Activated T-cell treated with anti-CD3 and anti-CD28 coated beads, Interleukin-2, amount 50 U/mL, for 24 hours (primary cell): ENCODE measurements around the gene GPS1.
A peak's percentile ranks its signal among the peaks of the same experiment; 100 is the strongest.
"Not testable (repeated sequence)": the region's sequence is repeated elsewhere in the genome, so short reads cannot be mapped to it uniquely, and the experiment has no call there.

Experiments used
- DNase-seq: peaks from one replicate; pipeline ENCODE4 v3.0.0-alpha.2; 2020
- H3K27ac Mint-ChIP-seq: 2 replicates; pipeline ENCODE4 v1.8.0; 2020; ENCODE audit warnings: mild to moderate bottlenecking, mixed read lengths
- H3K27me3 Mint-ChIP-seq: 2 replicates; pipeline ENCODE4 v1.8.0; 2020; ENCODE audit warnings: mixed read lengths
- H3K36me3 Mint-ChIP-seq: 2 replicates; pipeline ENCODE4 v1.8.0; 2020; ENCODE audit warnings: low read depth, mixed read lengths
- H3K4me1 Mint-ChIP-seq: 2 replicates; pipeline ENCODE4 v1.8.0; 2020; ENCODE audit warnings: low read depth, mixed read lengths
- H3K4me3 Mint-ChIP-seq: 2 replicates; pipeline ENCODE4 v1.8.0; 2020; ENCODE audit warnings: mild to moderate bottlenecking, moderate library complexity, mixed read lengths
- H3K9me3 Mint-ChIP-seq: 2 replicates; pipeline ENCODE4 v1.8.0; 2020; ENCODE audit warnings: mixed read lengths

The GPS1 gene

DNA sequence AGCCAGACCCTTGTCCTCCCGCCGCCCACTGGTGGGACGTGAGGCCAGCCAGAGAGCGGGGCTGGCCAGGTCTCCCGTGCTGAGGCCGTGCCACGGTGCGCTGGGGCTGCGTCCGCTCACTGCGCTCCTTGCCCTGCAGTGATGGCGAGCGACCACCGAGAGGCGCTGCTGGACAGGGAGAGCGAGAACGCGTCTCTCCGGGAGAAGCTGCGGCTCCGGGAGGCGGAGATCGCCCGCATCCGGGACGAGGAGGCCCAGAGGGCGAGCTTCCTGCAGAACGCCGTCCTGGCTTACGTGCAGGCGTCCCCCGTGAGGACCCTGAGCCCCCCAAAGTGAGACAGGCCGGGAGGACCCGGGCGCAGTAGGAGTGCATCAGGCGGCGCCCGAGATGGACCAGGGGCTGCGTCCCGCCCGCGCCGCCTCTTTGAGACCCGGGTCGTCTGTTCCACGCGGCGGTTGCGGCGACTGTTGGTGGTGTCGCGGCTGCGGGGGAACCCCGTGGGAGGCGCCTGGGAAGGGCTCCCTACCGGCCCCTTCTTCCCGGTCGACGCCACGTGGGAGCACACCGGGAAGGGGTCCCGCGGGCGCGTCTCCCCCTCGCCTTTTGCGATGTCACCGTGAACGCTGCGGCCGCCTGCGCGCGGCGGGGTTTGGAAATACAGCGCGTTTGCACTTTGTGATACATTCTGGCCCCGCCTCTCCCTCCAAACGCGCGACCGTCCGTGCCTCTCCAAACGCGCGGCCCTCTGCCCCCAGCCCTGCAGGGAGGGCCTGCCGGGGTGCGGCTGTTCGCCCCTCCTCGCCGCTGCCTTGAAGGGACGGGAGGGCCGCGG is 21.0 kb upstream of the GPS1 start:
- Mint-ChIP-seq H3K27me3 (no peaks in the 10 kb centered on the region), H3K4me3 (peak overlapping the region; percentile 74), H3K36me3 (peaks cover 42% of the 10 kb centered on the region), H3K9me3 (no peaks in the 10 kb centered on the region), H3K4me1 (peaks cover 18% of the 10 kb centered on the region), H3K27ac (peak overlapping the region; percentile 74)
- peak; percentile 87 for DNase-seq

DNA sequence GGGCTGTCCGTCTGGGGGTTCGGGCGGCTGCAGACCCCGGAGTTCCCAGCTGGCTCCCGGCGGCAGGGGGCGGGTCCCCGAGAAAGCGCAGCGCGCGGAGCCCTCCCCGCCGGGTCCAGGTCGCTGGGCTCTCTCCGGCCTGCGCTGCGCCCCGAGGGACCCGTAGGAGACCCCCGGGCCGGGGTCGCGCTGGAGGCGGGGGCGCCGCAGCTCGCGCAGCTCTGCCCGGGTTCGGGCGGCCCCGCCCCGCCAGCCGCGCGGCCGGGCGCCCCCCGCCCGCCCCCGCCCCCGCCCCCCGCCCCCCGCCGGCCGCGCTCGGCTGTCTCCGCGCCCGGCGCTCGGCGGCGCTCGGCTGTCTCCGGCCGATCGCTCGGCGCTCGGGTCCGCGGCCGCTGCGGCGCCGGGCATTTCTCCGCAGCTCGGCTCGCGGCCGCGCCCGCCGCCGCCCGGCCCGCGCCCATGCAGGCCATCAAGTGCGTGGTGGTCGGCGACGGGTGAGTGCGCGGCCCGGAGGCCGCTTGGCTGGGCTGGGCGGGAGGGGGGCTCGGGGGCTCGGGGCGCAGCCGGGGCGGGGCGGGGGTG is 20.3 kb upstream of the GPS1 start, which contains the start of gene RAC3:
TSS of gene RAC3 (plus strand) at position 376 of the 582 bp plus-strand sequence. CDS start at position 460, 84 bp downstream.
- no peaks in the 10 kb centered on the region for H3K27me3 Mint-ChIP-seq
- no peaks in the 10 kb centered on the region for H3K9me3 Mint-ChIP-seq
- DNase-seq, result peak; percentile 54
- H3K4me1 Mint-ChIP-seq, result peaks cover 24% of the 10 kb centered on the region
- peak within 1 kb of the TSS; percentile 74 for H3K4me3 Mint-ChIP-seq
- H3K36me3 Mint-ChIP-seq, result peaks cover 40% of the 10 kb centered on the region
- peak within 1 kb of the TSS; percentile 74 for H3K27ac Mint-ChIP-seq

DNA sequence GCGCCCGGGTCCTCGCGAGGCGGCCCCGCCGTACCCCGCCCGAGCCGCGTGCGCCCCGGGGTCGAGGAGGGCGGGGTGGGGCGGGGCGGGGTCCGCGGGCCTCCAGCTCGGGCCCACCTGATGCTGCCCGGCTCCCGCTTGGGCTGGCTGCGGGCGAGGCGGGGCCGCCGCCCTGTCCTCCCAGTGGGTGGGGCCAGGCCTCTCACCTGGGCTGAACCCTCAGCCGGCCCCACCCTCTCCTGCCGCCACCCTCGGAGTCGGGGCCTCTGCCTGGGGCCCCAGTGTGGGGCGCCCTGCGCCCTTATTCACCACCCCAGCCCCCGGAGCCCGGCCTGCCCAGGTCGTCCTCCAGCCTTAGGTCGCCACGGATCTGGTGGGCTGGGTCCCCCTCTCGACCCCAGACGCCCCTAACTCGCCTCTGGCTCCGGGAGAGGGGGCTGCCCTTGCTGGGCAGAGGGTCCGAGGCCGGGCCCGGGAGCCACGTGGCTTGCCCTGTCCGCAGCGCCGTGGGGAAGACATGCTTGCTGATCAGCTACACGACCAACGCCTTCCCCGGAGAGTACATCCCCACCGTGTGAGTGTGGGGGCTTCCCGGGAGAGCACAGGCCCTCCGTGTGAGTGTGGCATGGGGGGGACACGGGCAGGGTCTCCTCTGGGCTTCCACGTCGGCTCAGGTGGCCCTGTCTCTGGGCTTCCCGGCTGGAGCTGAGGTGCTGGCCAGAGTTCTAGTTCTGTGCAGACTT is 19.6 kb upstream of the GPS1 start:
- H3K36me3 Mint-ChIP-seq, result peaks cover 41% of the 10 kb centered on the region
- DNase-seq, result peak; percentile 66
- peaks cover 26% of the 10 kb centered on the region for H3K4me1 Mint-ChIP-seq

DNA sequence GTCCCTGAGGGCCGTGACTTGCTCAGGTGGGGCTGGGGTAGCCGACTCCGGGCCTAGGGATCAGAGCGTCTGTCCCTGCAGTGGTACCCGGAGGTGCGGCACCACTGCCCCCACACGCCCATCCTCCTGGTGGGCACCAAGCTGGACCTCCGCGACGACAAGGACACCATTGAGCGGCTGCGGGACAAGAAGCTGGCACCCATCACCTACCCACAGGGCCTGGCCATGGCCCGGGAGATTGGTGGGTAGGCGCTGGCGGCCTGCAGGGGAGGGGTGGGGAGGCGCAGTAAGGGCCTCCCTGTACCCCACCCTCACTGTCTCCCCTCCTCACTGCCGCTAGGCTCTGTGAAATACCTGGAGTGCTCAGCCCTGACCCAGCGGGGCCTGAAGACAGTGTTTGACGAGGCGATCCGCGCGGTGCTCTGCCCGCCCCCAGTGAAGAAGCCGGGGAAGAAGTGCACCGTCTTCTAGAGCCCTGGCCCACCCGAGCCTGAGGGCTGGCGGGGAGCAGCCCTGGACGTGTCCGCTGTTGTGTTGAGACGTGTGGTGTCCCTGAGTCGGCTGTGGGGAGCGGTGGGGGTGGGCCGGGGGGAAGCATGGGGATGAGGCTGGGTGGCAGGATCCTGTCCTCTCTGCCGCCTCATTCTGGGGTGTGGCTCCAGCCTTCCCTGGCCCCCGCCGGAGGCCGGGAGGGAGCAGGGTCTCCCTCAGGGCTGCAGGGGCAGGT is 18.2 kb upstream of the GPS1 start:
- Mint-ChIP-seq H3K4me3 (no peak overlapping the region), H3K9me3 (no peaks in the 10 kb centered on the region)

More for the DNA sequence above, 19.6 kb upstream of the GPS1 start:
- Mint-ChIP-seq H3K9me3 (no peaks in the 10 kb centered on the region), H3K27me3 (no peaks in the 10 kb centered on the region), H3K27ac (no peak overlapping the region), H3K4me3 (peak overlapping the region; percentile 68)

DNA sequence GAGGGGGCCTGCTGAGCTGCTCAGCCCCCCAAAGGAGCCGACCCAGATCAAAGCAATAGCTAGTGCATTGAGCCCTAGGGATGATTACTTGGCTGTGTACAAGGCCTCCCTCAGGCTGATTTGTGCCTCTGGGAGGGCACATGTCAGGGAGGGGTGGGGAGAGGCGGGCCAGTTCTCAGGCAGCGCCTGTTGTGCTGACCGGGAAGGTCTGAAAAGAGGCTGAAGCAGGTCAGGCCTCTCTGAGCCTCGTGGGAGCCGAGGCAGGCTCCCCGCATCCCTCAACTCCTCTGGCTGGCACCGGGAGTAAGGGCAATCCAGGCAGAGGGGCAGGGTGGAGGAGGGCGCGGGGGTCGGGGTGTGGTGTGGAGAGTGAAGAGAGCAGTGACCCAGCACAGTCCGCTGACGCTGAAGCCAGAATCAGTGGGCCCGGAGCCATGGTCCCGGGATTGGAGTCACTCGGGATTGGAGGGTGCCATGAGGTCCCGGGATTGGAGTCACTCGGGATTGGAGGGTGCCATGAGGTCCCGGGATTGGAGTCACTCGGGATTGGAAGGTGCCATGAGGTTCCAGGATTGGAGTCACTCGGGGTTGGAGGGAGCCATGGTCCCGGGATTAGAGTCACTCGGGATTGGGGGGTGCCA is 17.2 kb upstream of the GPS1 start:
- peaks cover 25% of the 10 kb centered on the region for H3K36me3 Mint-ChIP-seq
- no peaks in the 10 kb centered on the region for H3K9me3 Mint-ChIP-seq
- H3K27me3 Mint-ChIP-seq, result no peaks in the 10 kb centered on the region
- H3K27ac Mint-ChIP-seq, result no peak overlapping the region
- H3K4me1 Mint-ChIP-seq, result peaks cover 36% of the 10 kb centered on the region
- DNase-seq, result no peak
- no peak overlapping the region for H3K4me3 Mint-ChIP-seq

More for the DNA sequence above, 18.2 kb upstream of the GPS1 start:
- Mint-ChIP-seq H3K36me3 (peaks cover 31% of the 10 kb centered on the region), H3K4me1 (peaks cover 33% of the 10 kb centered on the region), H3K27ac (no peak overlapping the region), H3K27me3 (no peaks in the 10 kb centered on the region)
- DNase-seq, result no peak

DNA sequence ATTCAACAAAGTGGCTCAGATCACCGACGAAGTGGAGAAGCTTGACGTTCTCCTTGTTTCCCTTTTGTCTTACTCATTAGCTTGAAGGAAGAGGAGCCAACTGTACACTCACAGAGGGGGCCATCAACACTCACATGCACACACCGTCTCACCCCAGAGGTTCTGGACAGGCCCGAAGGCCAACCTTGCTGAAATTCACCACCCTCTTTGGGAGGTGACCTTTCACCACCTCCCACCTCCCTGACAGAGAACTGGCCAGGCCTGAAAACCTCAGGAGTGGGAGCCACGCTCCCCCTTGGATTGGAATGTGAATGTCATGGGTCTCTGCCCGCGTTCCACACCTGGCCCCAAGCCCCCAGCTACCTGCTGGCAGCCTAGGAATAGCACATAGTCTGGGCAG is 16.2 kb upstream of the GPS1 start:
- Mint-ChIP-seq H3K36me3 (peaks cover 22% of the 10 kb centered on the region), H3K4me1 (peaks cover 30% of the 10 kb centered on the region), H3K4me3 (peak overlapping the region; percentile 83), H3K27me3 (no peaks in the 10 kb centered on the region), H3K9me3 (no peaks in the 10 kb centered on the region), H3K27ac (no peak overlapping the region)
- DNase-seq, result no peak

DNA sequence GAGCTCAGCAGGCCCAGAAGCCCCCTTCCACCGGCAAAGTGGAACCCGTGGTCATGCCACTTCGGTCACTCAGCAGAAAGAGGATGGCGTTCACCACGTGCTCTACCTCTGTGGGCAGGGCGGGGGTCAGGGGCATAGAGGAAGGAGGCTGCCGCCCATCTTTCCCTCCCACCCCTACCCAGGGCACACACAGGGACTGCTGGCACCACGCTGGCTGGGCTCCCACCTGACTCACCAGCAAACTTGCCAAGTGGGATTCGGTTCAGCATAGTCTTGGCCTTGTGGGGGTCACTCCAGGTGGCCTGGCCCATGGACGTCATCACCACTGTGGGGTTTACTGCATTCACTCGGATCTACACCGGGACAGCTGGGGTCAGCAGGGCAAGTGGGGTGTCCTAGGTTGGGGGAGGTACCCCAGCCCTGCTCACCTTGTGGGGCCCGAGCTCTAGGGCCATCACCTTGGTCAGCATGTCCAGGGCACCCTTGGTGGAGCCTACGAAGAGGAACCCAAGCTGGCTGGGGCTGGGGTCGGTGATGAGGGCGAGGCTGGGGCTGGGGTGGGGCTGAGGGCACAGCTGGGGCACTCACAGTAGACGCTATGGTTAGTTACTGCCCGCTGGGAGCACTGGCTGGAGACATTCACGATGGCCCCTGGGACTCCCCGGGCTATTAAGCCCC is 15.6 kb upstream of the GPS1 start:
- peak overlapping the region; percentile 52 for H3K27ac Mint-ChIP-seq
- no peaks in the 10 kb centered on the region for H3K9me3 Mint-ChIP-seq
- no peak for DNase-seq
- H3K4me1 Mint-ChIP-seq, result peaks cover 29% of the 10 kb centered on the region
- H3K36me3 Mint-ChIP-seq, result peaks cover 22% of the 10 kb centered on the region
- peak overlapping the region; percentile 83 for H3K4me3 Mint-ChIP-seq
- H3K27me3 Mint-ChIP-seq, result no peaks in the 10 kb centered on the region

DNA sequence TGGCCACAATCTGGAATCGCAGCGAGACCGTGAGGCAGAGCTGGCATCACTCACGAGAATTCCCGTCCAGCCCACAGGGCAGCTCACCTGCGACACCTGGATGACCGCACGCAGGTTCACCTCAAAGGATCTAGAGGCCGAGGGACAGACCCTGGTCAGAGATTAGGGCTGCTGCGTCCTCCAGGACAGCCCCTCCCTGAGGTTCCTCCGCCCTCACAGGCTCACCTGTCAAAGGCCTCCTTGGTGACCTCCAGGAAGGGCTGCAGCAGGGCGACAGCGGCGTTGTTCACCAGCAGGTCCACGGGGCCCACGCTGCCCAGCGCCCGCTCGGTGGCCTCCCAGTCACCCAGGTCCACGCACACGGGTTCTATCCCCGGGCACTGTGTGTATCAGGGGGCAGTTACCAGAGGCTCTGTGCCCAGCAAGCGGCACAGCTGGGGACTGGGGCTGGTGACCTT is 15.0 kb upstream of the GPS1 start:
- Mint-ChIP-seq H3K9me3 (no peaks in the 10 kb centered on the region), H3K4me1 (peaks cover 29% of the 10 kb centered on the region), H3K4me3 (peak overlapping the region; percentile 83), H3K27me3 (no peaks in the 10 kb centered on the region), H3K36me3 (peaks cover 22% of the 10 kb centered on the region), H3K27ac (peak overlapping the region; percentile 52)
- DNase-seq, result no peak

DNA sequence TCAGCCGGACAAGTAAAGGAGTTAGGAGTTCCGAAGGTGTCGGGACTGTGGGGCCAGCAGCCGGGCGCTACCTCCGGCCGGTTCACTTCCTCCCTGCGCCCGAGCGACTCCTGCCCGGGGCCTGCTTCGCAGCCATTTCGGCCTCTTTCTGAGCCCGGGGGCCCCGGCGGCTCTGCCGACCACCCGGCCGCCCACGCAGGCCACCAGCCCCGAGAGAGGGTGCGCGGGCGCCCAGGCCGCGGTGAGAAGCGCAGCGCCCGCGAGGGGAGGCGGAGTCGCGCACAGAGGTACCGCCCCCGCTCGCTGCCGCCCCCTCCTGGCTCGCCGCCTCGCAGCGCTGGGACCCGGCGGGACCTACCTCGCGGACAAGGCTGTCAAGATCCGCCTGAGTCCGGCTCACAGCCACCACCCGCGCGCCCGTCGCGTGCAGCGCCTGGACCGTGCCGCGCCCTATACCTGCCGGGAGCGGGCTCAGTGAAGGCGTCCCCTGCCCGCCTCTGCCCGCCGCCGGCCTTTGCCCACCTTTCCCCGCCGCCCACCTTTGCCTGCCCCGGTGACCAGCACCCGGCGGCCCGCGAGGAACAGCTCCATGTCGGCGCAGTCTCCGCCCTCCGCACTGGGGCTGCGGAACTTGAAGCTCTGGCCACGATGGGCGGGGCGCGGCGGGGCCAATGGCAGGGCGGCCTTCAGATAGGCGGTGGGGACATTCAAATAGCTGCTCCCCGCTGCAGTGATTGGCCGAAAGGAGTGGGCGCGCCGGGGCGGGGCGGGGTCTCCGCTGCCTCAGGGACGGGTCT is 14.4 kb upstream of the GPS1 start, which contains the start of gene DCXR:
TSS of gene DCXR (minus strand) at position 606 of the 797 bp plus-strand sequence. CDS start at position 591, 15 bp downstream.
- H3K36me3 Mint-ChIP-seq, result peaks cover 22% of the 10 kb centered on the region
- peaks cover 29% of the 10 kb centered on the region for H3K4me1 Mint-ChIP-seq
- DNase-seq, result peak; percentile 95
- H3K27ac Mint-ChIP-seq, result peak within 1 kb of the TSS; percentile 94
- H3K27me3 Mint-ChIP-seq, result no peaks in the 10 kb centered on the region
- no peaks in the 10 kb centered on the region for H3K9me3 Mint-ChIP-seq
- H3K4me3 Mint-ChIP-seq, result peak within 1 kb of the TSS; percentile 83

DNA sequence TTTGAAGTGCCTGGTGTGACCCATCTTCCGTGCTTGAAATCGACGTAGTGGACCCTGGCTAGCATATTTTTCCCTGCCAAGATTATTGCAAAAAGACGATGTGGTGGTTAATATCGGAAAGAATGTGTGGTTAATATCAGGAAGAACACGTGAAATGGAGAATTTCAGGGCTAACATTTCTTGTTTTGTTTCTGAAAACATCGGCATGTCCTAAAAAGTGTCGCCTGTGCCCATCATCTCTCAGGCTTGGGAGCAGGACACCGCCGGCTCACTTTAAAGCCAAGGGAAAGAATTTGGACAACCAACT is 13.9 kb upstream of the GPS1 start:
- Mint-ChIP-seq H3K36me3 (peaks cover 22% of the 10 kb centered on the region), H3K27ac (peak overlapping the region; percentile 94), H3K4me1 (peaks cover 28% of the 10 kb centered on the region), H3K27me3 (no peaks in the 10 kb centered on the region), H3K4me3 (peak overlapping the region; percentile 83), H3K9me3 (no peaks in the 10 kb centered on the region)
- DNase-seq, result no peak

DNA sequence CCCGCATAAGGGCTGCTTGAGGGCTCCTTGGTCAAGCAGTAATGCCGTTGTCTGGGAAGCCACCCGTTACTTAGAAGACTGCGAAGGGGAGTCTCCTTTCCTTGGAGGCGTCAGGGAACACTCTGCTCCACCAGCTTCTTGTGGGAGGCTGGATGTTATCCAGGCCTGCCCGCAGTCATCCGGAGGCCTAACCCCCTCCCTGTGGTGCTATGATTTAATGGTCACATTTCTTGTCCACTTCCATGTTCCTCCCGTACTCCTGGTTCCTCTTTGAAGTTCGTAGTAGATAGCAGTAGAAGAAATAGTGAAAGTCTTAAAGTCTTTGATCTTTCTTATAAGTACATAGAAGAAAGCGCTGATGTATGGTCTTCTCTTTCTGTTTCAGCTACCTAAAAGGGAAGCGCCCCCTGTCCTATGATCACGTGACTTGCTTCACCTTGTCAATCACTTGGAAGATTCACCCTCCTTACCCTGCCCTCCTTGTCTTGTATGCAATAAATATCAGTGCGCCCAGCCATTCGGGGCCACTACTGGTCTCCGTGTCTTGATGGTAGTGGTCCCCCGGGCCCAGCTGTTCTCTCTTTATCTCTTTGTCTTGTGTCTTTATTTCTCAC is 12.8 kb upstream of the GPS1 start:
- not testable (repeated sequence) for H3K27ac Mint-ChIP-seq, H3K9me3 Mint-ChIP-seq, DNase-seq, H3K4me3 Mint-ChIP-seq, H3K27me3 Mint-ChIP-seq
- peaks cover 26% of the 10 kb centered on the region for H3K4me1 Mint-ChIP-seq
- H3K36me3 Mint-ChIP-seq, result peaks cover 21% of the 10 kb centered on the region

DNA sequence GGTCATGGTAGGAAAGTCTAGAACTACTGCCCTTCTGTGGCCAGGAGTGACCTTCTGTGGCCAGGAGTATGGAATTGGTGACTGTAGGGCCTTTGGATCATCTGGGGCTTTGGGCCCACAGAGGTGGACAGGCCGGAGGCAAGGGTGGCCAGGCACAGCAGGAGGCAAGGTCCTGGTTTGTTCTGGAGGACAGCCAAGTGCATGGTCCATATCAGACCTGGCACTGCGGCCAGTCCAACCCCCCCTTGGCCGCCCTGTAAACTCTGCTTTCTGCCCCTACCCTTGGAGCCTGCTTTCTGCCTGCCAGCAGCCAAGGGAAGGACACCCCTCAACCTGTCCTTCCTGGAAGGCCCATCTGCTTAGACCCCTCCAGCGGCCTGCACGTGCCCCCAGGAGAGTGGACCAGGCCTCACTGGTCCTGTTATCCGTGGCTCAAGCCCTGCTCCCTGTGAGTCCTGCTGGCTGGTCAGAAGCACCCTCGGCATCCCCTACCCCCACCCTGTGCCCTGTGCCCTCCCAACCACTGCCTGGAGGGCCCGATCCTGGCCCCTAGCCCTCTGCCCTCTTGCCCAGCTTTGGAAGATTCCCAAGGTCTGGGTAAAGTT is 11.9 kb upstream of the GPS1 start:
- no peaks in the 10 kb centered on the region for H3K9me3 Mint-ChIP-seq
- no peak overlapping the region for H3K27ac Mint-ChIP-seq
- peaks cover 15% of the 10 kb centered on the region for H3K36me3 Mint-ChIP-seq
- no peaks in the 10 kb centered on the region for H3K27me3 Mint-ChIP-seq
- no peak overlapping the region for H3K4me3 Mint-ChIP-seq
- no peak for DNase-seq
- peaks cover 26% of the 10 kb centered on the region for H3K4me1 Mint-ChIP-seq
